ENCODE measurements around the gene POLRMT.
"Not testable (repeated sequence)": the region's sequence is repeated elsewhere in the genome, so short reads cannot be mapped to it uniquely, and the experiment has no call there.

POLRMT gene

DNA sequence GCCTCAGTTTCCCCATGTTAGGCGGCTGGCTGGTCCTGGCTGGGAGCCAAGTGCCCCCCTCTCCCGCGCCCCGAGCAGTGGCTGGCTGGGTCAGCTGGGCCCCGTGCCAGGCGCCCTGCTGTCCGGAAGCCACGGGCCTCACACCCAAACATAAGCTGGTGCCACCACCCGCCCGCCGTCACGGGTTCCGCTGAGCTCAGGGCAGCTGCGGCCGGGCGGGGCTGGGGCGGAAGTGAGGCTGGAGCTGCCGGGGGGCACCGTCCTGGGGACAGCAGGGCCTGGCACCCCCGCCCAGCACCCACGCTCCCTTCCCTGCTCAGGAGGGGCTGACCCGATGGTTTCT is 24.4 kb downstream of the POLRMT start:
- DNase-seq = peak; percentile 56

DNA sequence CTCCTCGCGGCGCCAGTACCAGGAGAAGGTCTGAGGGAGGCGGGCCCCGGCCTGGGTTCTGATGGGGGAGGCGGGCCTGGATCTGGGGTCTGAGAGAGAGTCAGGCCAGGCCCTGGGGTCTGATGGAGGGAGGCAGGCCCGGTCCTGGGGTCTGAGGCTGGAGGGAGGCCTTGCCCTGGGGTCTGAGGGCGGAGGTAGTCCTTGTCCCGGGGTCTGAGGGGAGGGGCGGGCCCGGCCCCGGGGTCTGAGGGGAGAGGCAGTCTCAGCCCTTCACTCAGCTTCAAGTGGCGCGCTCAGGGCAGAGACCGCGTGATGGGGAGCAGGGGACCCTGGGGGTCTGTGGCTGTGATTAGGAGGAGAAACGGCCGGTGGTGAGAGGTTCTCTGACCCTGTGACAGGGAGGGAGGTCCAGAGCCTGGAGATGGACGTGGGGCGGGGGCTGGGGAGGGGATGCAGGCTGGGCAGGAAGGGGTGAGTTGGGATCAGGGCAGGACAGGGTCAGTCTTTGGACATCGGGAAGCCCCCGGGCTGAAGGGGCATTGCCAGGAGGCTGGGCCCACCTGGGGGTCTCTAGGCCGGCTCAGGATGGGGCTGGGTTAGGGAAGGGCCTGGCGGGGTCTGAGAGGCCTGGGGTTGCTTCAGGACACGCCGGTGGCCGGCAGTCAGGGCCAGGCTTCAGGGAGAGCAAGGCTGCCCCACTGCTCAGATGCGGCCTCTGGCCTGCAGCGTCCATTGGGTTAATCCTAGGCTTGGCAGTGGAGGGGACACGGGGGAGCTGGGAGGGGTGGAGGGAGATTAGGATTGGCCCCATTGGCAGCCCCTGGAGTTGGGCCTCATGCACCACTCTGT is 25.0 kb downstream of the POLRMT start:
- no peak for DNase-seq

DNA sequence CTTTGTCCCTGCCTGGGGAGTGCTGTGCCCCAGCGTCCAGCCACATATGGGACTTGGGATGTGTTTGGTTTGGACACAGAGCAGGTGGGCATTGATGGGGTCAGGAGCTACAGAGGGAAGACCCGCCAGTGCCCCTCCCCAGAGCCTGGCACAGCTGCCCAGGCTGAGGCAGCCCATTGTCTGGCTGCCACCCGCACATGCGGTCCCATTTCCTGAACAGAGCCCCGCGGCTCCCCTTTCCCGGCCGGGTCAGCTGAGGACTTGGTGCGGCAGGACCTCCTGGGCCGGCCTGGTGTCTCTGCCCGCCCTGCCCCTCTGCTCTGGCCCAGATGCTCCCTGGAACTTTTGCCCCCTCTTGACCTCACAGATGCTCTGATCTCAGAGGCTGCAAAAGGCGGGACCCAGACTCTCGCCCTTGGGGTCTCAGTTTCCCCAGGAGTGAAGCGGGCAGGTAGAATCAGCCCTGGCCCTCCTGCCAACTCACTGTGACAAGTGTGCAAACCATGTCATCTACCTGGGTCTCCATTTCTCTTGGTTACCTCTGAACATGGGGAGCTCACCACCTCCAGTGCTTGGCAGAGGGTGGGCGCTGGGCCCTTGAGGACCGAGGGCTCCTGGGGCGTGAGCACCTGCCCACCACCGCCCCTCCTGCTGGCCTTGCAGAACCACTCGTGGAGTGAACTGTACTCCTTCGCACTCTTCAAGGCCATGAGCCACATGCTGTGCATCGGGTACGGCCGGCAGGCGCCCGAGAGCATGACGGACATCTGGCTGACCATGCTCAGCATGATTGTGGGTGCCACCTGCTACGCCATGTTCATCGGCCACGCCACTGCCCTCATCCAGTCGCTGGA is 25.8 kb downstream of the POLRMT start:
- no peak for DNase-seq

DNA sequence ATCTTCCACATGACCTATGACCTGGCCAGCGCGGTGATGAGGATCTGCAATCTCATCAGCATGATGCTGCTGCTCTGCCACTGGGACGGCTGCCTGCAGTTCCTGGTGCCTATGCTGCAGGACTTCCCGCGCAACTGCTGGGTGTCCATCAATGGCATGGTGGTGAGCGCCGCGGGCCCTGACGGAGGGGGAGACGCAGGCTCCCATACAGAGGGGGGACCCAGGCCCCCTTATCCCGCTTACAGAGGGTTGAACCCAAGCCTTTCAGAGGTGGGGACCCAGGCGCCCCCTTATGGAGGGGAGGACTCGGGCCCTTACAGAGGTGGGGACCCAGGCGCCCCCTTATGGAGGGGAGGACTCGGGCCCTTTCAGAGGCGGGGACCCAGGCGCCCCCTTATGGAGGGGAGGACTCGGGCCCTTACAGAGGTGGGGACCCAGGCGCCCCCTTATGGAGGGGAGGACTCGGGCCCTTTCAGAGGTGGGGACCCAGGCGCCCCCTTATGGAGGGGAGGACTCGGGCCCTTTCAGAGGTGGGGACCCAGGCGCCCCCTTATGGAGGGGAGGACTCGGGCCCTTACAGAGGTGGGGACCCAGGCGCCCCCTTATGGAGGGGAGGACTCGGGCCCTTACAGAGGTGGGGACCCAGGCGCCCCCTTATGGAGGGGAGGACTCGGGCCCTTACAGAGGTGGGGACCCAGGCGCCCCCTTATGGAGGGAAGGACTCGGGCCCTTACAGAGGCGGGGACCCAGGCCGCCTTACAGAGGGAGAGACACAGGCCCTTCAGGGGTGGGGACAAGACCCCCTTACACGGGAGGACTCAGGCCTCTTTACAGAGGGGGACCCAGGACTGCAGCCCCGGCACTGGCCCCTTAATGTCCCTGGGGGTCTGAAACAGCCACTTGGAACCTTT is 28.0 kb downstream of the POLRMT start:
- DNase-seq = not testable (repeated sequence)

DNA sequence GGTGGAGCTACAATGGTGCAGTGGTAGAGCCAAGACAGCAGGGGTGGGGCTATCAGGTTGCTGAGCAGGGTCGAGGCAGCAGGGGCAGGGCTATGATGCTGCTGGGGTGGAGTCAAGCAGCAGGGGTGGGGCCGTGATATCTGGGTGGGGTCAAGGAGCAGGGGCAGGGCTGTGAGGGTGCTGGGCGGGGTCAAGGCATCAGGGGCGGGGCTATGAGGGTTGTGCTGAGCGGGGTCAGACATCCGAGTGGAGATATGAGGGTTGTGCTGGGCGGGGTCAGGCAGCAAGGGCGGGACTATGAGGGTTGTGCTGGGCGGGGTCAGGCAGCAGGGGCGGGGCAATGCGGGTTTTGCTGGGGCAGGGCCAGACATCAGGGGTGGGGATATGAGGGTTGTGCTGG is 29.0 kb downstream of the POLRMT start:
- peak; percentile 16 for DNase-seq

DNA sequence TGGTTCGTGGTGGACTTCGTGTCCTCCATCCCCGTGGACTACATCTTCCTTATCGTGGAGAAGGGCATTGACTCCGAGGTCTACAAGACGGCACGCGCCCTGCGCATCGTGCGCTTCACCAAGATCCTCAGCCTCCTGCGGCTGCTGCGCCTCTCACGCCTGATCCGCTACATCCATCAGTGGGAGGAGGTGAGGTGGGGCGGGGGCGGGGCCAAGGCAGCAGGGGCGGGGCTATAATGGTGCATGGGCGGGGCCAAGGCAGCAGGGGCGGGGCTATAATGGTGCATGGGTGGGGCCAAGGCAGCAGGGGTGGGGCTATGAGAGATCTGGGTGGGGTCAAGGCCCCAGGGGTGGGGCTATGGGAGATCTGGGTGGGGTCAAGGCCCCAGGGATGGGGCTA is 29.6 kb downstream of the POLRMT start:
- not testable (repeated sequence) for DNase-seq

DNA sequence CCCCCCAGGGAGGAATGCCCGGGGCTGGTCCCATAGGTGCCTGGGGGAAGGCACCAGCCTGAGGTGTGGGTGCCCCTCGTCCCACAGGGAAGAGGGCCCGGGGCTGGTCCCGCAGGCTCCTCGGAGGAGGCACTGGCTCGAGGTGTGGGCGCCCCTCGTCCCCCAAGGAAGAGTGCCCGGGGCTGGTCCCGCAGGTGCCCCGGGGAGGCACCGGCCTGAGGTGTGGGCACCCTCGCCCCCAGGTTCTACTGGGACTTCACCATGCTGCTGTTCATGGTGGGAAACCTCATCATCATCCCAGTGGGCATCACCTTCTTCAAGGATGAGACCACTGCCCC is 30.1 kb downstream of the POLRMT start:
- DNase-seq = not testable (repeated sequence)

DNA sequence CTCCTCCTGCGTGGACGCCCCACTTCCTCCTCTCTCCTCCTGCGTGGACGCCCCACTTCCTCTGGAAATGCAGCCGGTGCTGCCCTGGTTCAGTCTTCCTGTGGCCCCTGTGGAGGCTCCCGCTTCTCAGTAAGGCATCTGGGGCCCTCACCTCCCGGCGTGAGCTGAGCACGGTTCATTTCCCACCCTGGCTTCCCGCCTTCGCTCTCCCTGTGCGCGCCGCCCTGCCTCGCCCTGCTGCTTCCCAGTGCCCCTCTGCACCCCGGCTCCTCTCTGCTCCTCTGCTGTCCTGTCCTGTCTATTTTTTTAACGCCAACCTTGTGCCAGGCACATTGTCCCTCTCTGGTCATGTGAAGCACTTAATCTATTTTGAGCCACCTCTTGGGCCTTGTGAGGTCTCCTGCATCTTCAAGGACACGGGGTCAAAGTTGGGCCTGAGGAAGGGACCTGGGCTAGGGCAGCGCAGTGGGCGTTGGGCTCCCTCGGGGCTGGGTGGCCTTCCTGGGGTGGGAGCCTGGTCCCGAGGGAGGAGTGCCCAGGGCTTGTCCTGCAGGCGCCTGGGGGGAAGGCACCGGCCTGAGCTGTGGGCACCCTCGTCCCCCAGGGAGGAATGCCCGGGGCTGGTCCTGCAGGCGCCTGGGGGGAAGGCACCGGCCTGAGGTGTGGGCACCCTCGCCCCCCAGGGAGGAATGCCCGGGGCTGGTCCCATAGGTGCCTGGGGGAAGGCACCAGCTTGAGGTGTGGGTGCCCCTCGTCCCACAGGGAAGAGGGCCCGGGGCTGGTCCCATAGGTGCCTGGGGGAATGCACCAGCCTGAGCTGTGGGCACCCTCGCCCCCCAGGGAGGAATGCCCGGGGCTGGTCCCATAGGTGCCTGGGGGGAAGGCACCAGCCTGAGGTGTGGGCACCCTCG is 30.7 kb downstream of the POLRMT start:
- no peak for DNase-seq

DNA sequence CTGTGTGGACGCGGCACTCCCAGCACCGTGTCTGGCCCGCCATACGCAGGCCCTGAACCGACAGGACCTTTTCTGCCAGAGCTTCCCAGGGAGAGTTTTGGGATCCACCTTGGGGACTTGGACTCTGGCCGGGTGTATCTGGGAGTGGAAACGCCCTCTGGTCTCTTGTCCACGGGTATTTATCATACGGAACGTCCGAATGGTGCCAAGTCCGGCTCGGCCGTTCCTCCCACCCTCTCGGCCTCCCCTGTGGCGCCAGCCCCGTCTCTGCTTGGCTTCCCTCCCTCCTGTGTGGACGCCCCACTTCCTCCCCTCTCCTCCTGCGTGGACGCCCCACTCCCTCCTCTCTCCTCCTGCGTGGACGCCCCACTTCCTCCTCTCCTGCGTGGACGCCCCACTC is 31.5 kb downstream of the POLRMT start:
- DNase-seq = no peak

DNA sequence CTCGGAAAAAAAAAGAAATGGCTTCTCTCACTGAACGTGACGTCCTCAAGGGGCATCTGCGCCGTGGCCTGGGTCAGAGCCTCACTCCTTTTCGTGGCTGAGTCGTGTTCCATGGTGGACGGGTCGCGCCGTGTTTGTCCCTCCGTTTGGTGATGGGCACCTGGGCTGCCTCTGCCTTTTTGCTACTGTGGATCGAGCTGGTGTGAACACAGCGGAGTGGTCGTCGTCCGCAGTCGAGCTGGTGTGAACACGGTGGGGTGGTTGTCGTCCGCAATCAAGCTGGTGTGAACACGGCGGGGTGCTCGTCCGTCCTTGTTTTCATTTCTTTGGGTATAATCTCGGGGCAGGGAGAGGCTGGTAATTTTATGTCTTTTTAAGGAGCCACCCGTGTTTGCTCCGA is 32.0 kb downstream of the POLRMT start:
- DNase-seq = no peak

DNA sequence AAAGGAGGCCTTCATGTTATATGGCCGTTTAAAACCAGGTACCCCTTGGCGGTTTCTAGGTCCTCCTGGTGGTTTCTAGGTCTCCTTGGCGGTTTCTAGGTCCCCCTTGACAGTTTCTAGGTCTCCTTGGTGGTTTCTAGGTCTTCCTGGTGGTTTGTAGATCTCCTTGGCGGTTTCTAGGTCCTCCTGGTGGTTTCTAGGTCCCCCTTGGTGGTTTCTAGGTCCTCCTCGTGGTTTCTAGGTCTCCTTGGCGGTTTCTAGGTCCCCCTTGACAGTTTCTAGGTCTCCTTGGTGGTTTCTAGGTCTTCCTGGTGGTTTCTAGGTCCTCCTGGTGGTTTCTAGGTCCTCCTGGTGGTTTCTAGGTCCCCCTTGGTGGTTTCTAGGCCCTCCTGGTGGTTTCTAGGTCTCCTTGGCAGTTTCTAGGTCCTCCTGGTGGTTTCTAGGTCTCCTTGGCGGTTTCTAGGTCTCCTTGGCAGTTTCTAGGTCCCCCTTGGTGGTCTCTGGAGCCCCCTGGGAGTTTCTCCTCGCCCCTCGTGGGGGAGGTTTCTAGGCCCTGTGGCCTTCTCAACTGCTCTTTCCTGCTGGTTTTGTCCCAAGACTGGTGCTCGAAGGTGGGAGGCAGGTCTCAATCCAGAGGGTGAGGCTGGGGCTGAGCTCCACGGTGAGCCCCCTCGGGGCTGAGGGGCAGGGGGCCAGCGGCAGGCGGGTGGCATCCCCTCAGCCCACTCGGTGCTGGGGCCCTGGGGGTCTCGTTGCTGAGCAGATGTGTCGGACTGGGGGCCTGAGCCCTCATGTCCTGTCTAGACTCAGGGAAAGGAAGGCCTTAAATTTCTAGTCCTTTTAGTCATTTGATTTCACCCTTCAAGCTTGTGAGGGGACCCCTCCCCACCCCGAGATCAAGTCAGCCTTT is 35.7 kb downstream of the POLRMT start:
- no peak for DNase-seq

DNA sequence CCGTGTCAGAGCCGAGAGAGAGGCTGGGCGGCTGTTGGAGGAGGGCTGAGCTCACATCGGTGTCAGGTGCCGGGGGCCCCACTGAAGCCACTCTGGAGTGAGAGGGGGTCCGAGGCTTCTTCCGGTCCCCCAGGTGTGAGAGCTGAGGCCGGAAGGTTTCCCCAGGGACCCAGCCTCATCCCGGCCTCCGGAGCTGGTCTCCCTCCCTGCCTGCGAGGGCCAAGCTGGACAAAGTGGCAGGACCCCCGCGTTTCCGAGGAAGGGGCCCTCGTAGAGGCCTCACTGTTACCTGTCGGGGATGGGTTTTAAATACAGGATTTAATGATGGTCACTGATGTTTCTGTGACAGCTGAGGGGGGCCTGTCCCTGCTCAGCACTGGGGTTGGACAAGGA is 37.1 kb downstream of the POLRMT start:
- DNase-seq = no peak

DNA sequence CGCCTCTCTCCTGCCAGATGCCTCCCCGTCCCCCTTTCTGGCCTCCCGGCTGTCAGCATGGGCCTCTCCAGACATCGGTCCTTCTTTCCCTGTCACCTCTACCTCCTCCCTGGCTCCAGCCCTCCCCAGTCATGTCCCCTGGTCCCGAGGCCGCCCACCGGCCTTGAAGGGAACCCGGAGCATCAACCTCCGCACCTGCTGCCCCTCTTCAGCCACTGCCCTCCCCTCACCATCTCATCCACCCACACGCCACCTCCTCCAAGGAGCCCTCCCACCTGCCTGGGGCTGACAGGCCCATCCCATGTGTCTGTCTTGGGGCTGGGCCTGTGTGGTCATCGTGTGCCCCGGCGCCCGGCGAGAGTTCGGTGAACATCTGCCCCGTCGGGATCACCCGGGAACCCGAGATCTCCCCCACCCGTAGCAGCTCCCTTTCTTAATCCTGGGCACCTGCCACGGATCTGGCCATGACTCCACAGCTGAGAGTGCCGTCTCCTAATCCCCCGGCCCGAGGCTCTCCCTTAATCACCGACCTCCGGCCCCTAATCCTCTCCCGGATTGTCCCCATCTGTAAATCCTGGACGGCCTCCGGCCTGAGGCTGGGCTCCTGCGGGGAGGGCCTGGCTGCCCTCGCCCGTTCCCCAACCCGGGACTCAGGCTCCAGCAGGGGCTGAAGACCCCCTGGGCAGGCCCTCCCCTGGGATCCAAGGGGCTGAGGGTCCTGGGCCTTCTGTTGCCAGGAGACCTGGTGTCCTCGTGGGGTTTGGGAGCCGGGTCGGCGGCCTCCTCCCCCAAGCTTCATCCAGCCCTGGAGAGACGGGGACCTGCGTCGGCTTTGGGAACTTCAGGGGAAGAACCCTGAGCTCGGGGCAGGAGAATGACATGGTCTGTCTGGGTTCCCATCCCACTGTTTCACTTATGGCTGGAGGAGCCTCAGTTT is 37.7 kb downstream of the POLRMT start:
- DNase-seq = no peak

DNA sequence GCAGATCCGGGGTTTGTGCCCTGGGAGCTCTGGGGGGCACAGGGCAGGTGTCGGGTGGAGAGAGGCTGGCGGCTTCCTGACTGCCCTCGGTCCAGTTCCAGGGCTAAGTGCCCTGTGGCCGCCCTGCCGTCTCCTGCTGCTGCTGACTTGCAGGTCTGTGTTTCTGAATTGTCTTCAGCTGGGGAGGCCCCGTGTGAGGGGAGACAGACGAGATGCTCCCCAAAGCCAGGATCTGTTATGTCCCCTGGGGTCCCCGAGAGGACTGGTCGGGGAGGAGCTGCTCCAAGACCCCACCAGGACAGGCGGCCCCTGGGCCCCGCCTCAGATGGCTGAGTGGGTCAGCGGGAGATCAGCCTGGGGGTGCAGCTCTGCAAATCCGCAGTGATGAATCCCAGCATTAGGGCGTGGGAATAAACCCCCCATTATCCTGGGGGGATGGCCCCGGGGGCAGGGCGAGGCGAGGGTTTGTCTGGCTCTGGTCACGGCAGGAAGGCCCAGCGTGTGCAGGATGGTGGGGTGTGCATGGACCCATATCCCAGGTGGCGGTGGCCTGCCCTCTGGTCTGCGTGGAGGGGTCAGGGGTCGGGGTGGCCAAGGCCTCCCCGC is 39.0 kb downstream of the POLRMT start:
- no peak for DNase-seq

DNA sequence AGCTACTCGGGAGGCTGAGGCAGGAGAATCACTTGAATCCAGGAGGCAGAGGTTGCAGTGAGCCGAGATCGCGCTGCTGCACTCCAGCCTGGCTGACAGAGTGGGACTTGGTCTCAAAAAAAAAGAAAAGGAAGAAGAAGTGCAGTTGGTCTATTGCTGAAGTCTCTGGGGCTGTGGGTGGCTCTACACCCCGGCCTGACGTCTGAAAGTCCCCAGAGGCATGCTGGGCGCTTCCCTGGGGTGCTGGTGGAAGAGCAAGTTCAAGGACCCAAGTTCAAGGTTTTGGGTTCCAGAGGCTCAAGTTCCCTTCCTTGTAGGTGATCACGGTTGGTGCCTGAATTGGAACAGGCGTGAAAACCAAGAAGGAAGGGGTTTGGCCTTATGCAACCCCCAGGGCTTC is 39.8 kb downstream of the POLRMT start:
- DNase-seq = no peak

DNA sequence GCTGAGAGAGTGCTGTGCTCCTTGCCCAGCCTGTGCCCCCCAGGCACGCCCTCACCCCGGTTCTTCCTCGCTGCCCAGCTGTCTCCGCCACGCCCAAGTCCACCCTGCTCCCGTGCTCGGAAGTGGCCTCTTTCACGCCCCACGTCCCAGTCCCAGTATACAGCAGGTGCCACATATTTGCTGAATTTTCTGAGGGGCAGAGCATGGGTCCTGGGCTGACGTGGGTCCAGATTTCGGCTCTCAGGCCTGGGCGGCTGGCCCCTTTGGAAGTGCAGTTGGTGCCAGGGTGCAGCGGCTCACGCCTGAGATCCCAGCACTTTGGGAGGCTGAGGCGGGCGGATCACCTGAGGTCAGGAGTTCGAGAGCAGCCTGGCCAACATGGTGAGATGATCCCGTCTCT is 40.3 kb downstream of the POLRMT start:
- DNase-seq = no peak

DNA sequence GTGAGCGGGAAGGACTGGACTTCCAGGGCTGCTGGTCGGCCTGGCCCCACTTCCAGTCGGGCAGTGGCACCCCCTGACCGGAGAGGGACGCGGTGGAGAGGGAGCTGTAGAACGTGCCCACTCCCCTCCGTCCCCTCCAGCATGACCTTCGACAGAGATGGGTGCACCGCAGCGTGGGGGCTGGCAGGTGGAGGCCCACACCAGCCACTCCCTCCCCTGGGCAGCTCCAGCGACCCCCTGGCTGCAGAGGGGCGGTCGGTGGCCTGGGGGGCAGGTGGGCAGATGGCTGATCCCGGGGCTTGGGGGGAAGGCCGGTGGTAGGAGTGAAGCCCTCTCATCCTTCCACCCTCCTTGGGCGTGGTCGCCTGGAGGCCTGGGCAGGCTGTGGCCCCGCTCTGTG is 41.2 kb downstream of the POLRMT start:
- no peak for DNase-seq

DNA sequence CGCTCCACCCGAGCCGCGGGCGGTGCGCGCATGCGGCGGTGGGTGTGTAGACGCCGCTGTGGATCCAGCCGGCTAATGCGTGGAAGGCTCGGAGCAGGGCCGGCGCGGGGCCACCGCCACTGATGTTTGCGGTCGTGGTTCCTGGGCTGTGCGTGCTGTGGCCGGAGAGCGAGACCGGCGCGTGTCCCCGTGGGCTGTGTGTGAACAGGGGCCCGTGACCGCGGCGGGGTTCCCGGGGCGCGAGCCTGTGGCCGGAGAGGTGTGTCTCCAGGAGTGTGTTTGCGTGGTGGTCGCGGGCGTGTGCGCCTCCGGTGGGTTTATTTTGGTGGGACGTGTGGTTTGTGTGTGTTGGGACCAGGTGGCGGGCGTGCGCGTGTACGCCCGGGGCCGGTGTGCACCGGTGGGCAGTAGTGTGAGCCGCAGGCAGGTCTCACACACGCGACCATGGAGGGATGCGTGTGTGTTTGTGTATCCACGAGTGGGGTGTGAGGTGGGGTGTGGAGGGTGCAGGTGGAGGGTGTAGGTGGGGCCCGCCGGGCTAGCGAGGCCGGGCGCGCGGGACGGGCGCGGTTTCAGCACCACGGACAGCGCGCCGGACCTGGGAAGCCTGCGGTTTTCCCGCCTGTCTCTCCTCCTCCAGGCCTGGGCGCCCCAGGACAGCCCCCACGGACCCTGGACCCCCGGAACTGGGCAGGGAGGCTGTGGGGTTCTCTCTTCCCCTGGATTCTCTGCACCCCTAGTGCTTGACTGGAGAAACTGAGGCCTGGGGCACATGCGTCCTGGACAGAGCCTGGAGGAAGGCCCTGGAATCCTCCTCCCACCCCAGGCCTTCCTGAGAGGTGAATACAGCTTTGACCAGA is 42.0 kb downstream of the POLRMT start:
- peak; percentile 39 for DNase-seq

DNA sequence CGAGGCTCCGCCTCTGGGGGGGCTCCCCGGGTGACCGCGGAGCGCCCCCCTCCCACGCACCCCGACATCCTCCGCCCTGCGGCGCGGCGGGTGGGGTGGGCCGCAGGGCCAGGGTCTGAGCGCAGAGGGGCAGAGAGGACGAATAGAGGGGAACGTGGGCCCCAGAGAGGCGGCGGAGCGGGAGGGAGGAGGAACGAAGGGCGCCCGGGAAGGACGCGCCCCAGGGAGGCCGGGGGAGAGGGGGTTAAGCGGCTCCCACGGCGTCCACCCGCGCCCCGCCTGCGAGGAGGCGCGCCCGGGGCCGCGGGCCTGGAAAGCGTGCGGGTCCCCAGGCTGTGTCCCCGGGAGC is 42.6 kb downstream of the POLRMT start:
- DNase-seq = no peak

Measured in suppressor macrophage treated with lipopolysaccharide for 4 hours (primary cell).